Breast epithelium (tissue), 4 donors: Measurements from ENCODE around the gene PRSS12. TPM values are rescaled to one million over a fixed set of nuclear protein-coding genes. Genes with fewer than 3 reads are reported as not detected.

Source experiments
- DNase-seq, 2 donors: peaks; one replicate each; pipeline ENCODE4 v3.0.0-alpha.2; 2019; ENCODE audit warnings: low spot score in 2 of 2
- H3K27ac ChIP-seq, 2 donors: fragments of 200-600 bp; sonication (generic) in 1 of 2; one replicate each; pipeline ENCODE4 v1.5.1; 2016 to 2019; ENCODE audit warnings: mild to moderate bottlenecking in 1 of 2
- H3K27me3 ChIP-seq, 2 donors: fragments of 200-600 bp; sonication (generic) in 1 of 2; one replicate each; pipeline versions ENCODE4 v1.5.1 to v1.6.0; 2017 to 2019; ENCODE audit warnings: control low read depth in 1 of 2, mild to moderate bottlenecking in 1 of 2
- H3K36me3 ChIP-seq: fragments of 200-600 bp; one replicate; pipeline ENCODE4 v1.5.1; 2019
- H3K4me1 ChIP-seq, 2 donors: fragments of 200-600 bp; sonication (generic); one replicate each; pipeline ENCODE4 v1.5.1; 2016 to 2019; ENCODE audit warnings: control low read depth in 1 of 2
- H3K4me3 ChIP-seq, 3 donors: fragments of 200-600 bp; sonication (generic); 1 replicate in 2 of 3; 2 replicates in 1 of 3; pipeline ENCODE4 v1.5.1; 2016 to 2019; ENCODE audit warnings: mild to moderate bottlenecking in 3 of 3, moderate library complexity in 2 of 3
- H3K9me3 ChIP-seq, 2 donors: fragments of 200-600 bp; sonication (generic) in 1 of 2; one replicate each; pipeline ENCODE4 v1.5.1; 2016 to 2019; ENCODE audit warnings: control low read depth in 1 of 2
- POLR2A ChIP-seq: fragments of 450-650 bp; IDR thresholded peaks from one replicate; pipeline ENCODE4 v1.6.1; 2016; ENCODE audit warnings: antibody characterized with exemption, mild to moderate bottlenecking, moderate library complexity
- POLR2AphosphoS5 ChIP-seq, 3 donors: sonication (generic); formaldehyde crosslinking; IDR thresholded peaks; one replicate each; pipeline ENCODE4 v1.6.1; 2017; ENCODE audit warnings: antibody characterized with exemption in 3 of 3
- intact Hi-C: fragments of 100-400 bp; cut with DNase I; formaldehyde crosslinking; loops from one replicate; pipeline ENCODE4 v1.15.1; 2023; ENCODE audit warnings: low total_unique reads
- total RNA-seq, 3 donors: library from RNA; depleted of rRNA; stranded (reverse); fragments of >200 nt; gene quantifications; one replicate each; pipeline ENCODE4 v1.1.0, GENCODE V29; 2016
- TF ChIP-seq, protein P1 (sequence below), 3 donors: fragments of 450-650 bp; IDR thresholded peaks; one replicate each; pipeline ENCODE4 v1.5.1; 2016 to 2017; ENCODE audit warnings: antibody characterized with exemption in 3 of 3, mild to moderate bottlenecking in 3 of 3, moderate library complexity in 3 of 3

PRSS12 gene
- total RNA-seq, 3 donors from 2014 or later = 0.64 to 3.6 (median 2.2) TPM

GRCh38 chr4:118284169-118284568 is 68.6 kb downstream of the PRSS12 start:
- DNase-seq = no peak
- TF ChIP-seq, protein P1, sequence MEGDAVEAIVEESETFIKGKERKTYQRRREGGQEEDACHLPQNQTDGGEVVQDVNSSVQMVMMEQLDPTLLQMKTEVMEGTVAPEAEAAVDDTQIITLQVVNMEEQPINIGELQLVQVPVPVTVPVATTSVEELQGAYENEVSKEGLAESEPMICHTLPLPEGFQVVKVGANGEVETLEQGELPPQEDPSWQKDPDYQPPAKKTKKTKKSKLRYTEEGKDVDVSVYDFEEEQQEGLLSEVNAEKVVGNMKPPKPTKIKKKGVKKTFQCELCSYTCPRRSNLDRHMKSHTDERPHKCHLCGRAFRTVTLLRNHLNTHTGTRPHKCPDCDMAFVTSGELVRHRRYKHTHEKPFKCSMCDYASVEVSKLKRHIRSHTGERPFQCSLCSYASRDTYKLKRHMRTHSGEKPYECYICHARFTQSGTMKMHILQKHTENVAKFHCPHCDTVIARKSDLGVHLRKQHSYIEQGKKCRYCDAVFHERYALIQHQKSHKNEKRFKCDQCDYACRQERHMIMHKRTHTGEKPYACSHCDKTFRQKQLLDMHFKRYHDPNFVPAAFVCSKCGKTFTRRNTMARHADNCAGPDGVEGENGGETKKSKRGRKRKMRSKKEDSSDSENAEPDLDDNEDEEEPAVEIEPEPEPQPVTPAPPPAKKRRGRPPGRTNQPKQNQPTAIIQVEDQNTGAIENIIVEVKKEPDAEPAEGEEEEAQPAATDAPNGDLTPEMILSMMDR (IDR thresholded peaks at IDR 0.05) = no peak
- TF ChIP-seq POLR2A = no peak
- no peak for TF ChIP-seq POLR2AphosphoS5 (IDR thresholded peaks at IDR 0.05)
- intact Hi-C loops = no loop called here

DNA sequence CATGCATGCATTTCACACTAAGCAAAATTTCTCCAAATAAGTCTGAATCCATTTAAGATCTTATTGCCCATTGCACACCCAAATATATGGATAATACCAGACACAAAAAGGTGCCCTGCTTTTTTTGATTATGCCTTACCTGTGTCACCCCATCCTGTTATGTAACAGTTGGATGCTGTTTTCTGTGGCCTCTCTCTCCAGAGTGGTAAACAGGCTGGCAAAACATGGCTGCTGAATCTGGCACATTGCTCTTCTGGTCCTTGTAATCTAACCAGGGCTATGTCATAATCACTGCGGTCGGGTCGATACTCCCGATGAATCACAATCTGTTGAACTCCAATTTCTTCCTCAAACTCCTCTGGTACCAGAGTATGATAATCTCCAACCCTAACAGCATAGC is 70.1 kb downstream of the PRSS12 start:
- Histone ChIP-seq H3K4me3 (no peak overlapping the region), H3K4me1 (peaks cover 0 to 10% of the 10 kb centered on the region in 2 donors), H3K9me3 (no peaks in the 10 kb centered on the region), H3K27me3 (no peaks in the 10 kb centered on the region), H3K27ac (no peak overlapping the region), H3K36me3 (no peaks in the 10 kb centered on the region)
- intact Hi-C loops = no loop called here
- DNase-seq = no peak
- TF ChIP-seq, protein P1 (IDR thresholded peaks at IDR 0.05) = no peak
- TF ChIP-seq POLR2A (no peak), POLR2AphosphoS5 (IDR thresholded peaks at IDR 0.05) (no peak)

More at GRCh38 chr4:118284169-118284568, 68.6 kb downstream of the PRSS12 start:
- no peak overlapping the region for H3K4me3 ChIP-seq
- no peaks in the 10 kb centered on the region for H3K27me3 ChIP-seq
- no peak overlapping the region for H3K27ac ChIP-seq
- H3K36me3 ChIP-seq = no peaks in the 10 kb centered on the region
- H3K4me1 ChIP-seq = peaks cover 0 to 10% of the 10 kb centered on the region in 2 donors
- no peaks in the 10 kb centered on the region for H3K9me3 ChIP-seq

- intact Hi-C loops = no loop called here
- H3K36me3 ChIP-seq = no peaks in the 10 kb centered on the region
Measured at GRCh38 chr4:118281611-118282442, 71.0 kb downstream of the PRSS12 start.

DNA sequence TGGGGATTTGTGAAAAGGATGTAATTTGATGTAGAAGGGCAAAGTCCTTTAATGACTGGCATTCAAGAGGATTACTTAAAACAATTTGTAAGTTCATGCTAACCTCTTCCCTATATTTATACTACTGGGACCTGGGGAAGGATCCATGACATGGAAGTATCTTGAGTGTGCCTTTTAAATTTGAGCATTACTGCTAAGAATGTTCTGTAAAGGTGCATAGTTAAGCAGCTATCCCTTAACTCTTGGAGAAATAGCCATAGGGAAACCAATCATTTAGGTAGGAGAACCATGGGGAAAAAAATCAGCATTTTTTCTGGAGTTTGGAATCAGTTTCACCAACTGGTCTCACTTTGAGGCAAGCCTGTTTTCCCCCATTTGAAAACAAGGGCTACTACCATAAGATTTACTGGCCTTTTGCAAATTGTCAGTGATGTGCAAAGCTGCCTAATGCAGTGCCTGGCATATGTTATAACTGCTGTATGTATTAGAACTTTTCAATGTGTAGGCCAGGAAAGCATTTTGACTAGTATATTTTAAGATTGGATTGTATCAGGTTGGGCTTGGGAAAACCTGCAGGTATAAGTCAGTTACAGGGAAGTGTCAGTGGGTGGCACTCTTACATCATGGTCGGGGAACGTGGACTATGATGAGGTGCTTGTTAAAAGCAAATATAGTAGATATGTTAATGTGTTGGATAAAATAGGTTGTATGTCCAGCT is 72.1 kb downstream of the PRSS12 start:
- Histone ChIP-seq H3K27me3 (no peaks in the 10 kb centered on the region), H3K36me3 (no peaks in the 10 kb centered on the region), H3K9me3 (no peaks in the 10 kb centered on the region), H3K4me1 (peaks cover 0 to 10% of the 10 kb centered on the region in 2 donors), H3K4me3 (peak overlapping the region in 1 of 3 donors; percentile 68), H3K27ac (peak overlapping the region; percentile 7 to 8)
- TF ChIP-seq, protein P1 (IDR thresholded peaks at IDR 0.05) = peak; percentile 27 to 57 (median 44)
- no peak for TF ChIP-seq POLR2A
- intact Hi-C loops = no loop called here
- DNase-seq = peak in 1 of 2 donors; percentile 55

More at GRCh38 chr4:118281611-118282442, 71.0 kb downstream of the PRSS12 start:
- H3K4me3 ChIP-seq = no peak overlapping the region
- no peak for DNase-seq
- TF ChIP-seq POLR2A (no peak), POLR2AphosphoS5 (IDR thresholded peaks at IDR 0.05) (no peak)
- TF ChIP-seq, protein P1 (IDR thresholded peaks at IDR 0.05) = no peak
- no peaks in the 10 kb centered on the region for H3K27me3 ChIP-seq
- no peaks in the 10 kb centered on the region for H3K9me3 ChIP-seq
- peaks cover 0 to 10% of the 10 kb centered on the region in 2 donors for H3K4me1 ChIP-seq
- peak overlapping the region in 1 of 2 donors; percentile 7 for H3K27ac ChIP-seq
